HG03135 (cell line): ENCODE results near the gene ATP11C.
A peak's percentile ranks its signal among the peaks of the same experiment; 100 is the strongest.
"Not testable (repeated sequence)": the region's sequence is repeated elsewhere in the genome, so short reads cannot be mapped to it uniquely, and the experiment has no call there.

Source experiments
- ATAC-seq: cut with Tn5 transposase; IDR thresholded peaks from one replicate; pipeline ENCODE4 v1.9.1; 2021; ENCODE audit warnings: mild to moderate bottlenecking, moderate library complexity; ENCODE audit not compliant: unreplicated experiment

The ATP11C gene

DNA sequence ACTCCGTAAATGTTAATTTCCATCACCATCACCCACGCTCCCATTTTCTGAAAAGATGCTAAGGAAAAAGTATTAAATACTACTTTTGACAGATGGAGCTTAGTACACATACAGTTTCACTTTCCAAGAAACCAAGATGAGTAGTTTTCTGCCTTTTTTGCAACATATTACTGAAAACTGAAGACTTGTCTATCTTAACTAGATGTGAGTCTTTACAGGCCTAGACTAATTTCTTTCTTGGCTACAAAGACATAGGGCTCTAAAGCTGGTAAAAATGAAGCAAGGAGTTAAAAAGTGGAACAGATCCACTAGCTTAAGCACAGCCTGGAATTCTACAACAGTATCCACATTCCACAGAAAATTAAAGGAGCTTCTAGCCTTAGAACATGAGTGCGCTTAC is 68.2 kb downstream of the ATP11C start:
- ATAC-seq, result no peak

DNA sequence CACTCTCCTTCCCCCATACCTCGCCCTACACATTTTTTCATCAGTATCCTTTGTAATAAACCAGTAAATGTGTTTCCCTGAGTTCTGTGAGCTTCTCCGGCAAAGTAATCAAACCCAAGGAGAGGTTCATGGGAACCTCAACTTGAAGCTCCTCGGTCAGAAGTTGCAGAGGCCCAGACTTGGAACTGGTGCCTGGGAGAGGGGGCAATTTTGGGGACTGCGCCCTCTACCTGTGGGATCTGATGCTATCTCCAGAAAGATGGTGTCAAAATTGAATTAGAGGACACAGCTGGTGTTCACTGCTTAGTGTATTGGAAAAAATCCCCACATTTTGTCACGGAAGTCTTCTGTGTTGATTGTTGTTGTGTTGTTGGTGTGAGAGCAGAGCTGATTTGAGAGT is 70.6 kb downstream of the ATP11C start:
- no peak for ATAC-seq

DNA sequence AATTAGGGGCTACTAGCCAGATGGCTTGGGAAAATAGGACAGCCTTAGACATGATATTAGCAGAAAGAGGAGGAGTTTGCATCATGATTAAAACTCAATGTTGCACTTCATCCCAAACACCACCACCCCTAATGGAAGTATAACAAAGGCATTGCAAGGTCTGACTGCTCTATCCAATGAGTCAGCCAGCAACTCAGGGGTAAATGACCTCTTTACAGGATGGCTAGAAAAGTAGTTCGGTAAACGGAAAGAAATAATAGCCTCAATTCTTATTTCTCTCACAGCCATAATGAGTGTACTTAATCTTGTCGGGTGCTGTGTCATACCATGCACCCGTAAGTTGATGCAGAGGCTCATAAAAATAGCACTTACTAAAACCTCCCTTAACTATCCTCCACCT is 76.0 kb downstream of the ATP11C start:
- not testable (repeated sequence) for ATAC-seq

DNA sequence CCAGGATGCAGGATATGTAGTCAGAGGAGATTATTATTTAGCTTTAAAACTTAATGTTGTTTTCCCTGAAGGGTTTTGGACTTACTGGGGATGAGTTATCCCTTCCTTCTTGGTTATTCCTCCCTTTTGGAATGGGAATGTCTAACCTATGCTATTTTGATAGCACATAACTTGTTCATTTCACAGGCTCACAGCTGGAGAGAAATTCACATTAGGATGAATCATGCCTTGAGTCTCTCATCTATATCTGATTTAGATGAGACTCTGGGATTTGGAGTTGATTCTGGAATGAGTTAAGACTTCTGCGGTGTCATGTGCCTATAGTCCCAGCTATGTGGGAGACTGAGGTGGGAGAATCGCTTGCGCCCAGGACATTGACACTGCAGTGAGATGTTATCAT is 81.1 kb downstream of the ATP11C start:
- ATAC-seq, result no peak

DNA sequence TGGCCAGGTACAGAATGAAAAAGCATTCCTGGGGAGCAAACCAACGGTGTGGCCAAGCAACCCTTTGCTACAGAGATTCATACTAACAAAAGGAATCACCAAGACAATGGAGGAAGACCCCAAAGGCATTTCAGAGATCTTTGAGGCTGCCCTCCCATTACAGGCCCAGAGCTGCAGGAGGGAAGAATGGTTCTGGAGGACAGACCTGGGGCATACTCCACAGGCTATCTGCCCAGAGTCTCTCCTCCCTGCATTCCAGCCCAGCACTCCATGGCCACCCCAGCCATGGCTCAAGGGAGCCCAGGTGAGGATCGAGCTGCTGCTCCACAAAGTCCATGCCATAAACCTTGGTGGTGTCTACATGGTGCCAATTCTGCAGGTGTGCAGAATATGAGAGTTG is 81.9 kb downstream of the ATP11C start:
- no peak for ATAC-seq

DNA sequence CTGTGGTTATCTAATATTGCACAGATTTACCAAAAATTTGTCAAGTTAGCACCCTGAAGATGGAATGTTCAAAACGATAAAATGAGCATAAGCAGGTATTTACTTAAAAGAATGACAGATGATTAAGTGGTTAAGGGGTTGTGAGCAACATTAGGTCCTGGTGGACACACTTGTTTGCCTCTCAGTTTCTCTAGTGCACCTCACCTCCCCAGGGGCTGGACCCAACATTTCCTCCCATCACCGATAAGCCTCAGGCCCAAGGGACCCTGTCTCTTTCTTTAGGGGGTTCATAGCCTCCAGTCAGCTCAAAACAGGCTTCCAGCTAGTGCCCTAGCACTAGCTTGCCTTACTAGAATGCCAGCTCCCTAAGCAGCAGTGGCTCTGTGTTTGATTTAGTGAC is 88.0 kb downstream of the ATP11C start:
- ATAC-seq, result no peak

DNA sequence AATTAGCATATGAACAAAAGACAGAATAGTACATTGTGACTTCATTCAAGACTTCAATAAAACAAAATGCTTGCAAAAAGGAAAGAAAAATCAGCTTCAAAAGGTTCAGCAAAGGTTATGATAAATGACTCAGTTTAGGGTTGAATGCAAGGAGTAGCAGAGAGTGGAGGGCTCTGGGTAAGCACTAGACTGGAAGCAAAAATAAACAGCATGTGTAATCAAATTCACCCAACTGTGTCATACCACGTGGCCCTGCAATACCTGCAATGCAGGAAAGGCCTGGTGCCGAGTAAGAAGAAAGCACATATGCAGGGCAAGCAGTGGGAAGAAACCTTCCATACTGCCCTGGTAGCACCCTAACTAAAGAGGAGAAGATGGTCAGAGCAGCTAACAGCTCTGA is 88.7 kb downstream of the ATP11C start:
- no peak for ATAC-seq

DNA sequence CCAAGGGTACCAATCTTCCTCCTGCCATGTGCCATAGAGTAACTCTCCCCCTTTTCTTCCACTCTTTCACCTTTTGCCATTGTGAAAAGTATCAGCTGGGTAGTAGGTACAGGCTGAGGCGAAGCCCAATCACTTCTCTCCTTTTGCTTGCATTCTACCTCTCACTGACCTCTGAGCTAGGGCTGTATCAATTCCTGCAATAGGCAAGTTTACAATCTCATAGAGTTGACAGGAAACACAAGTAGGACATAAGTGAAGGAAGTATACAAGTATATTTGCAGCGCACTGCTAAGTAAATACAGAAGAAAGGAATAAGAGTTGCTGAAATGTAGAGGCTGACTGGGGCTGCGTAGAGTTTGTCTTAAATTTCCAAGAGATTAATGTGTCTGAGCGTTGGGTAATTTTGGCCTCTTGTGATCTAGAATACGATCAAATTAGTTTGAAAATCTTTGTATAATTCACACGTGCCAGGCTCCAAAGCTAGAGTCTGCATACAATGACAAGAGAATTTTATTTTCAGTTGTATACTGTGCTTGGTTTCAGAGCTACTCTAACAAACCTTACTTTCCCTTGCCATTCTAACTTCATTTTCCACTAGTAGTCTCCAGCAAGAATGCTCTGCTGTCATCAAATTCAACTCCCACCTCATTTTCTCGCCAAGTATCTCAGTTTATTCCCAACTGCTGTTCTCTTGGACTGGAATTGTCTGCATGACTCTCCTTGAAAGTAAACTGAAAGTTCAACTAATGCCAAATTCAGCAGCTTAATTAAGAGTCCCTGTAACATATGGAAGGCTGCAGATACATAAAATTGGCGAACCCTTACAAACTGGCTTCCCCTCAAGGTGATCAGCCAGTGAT is 90.3 kb downstream of the ATP11C start:
- ATAC-seq, result no peak

DNA sequence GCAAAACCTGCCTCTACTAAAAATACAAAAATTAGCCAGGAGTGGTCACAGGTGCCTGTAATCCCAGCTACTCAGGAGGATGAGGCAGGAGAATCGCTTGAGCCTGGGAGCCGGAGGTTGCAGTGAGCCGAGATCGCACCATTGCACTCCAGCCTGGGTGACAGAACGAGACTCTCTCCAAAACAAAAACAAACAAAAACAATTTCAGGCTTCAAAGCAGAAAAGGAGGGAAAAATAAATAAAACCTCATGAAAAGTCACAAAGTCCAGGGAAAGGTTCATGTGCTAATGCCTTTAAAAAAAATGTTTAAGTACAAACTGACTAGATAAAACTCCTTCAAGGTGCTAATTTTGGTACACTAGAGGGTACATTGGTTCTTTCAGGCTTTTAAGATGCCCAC is 96.5 kb downstream of the ATP11C start:
- ATAC-seq, result not testable (repeated sequence)

DNA sequence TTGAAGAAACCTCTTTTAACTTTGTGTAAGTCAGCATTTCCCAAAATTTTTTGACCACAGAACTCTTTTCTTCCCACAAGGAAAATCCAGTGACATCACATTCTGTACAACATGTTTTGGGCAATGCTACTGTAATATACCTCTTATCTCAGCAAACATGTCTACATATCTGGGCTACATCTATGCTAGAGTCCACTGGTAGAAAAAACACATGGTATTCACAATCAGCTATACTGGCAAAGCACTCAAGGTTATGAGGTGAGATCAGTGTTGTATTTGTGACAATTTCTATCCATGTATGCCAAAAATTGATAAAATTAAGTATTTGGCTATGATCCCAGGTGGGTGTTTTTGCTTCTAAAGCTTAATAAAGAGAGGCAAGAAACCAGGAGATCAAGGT is 98.0 kb downstream of the ATP11C start:
- no peak for ATAC-seq

DNA sequence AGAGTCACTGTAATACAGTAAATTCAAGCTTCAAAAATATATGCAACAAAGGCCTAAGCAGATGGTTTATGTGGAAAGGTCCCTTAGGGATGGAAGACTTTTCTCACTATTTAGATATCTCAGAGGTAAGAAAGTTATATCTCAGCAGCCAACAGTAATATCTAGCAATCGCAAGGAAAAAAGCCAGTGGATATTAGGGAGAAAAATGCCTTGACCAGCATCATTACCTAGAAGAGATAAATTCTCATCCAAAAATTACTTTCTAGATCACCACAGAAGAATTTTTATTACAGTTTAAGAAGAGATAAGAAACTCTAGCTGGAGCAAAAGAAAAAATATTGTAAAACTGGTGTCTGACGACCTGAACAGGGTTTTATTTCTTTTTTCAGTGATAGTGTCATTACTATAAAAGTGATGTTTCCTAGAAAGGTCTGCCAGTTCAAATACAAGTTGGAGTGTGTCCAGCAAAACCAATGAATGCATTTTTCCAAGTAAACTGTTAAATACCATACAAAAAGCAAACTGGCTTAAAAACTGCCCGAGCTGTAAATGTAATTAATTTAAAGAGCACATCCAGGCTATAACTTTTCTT is 100.0 kb downstream of the ATP11C start:
- ATAC-seq, result no peak

DNA sequence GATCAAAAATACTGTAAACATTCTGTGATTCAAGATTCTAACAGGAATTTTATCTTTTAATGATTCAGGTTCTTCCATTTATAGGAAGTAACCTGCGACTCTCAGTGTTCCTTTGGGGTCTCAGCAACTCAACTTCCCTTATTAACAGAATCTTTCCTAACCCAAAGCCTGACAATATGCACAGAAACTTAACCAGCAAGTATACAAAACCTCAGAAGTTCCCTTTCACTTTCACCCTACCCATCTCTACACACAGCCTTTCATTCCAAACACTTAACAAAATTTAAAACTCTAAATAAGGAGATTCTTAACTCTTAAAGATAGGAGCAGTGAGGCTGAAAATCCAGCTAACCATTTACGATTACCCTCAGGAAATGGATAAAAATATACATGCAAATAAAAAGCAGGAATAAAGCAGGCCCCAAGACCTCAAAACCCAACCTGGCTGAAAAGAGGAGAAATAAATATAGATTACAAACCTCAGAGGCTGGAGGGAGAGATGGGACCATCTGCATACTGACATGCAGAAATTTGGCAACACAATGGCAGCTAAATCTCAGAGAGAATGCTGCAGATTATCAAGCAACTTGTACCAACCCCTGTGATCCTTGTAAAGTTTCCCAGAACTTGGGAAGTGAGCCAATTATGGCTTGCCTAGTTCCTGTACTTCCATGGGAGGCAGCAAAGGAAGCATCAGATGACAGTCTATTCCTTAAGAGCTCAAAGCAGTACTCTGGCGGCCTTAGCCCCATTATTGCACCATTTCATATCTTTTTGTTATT is 101.0 kb downstream of the ATP11C start:
- peak; percentile 82 for ATAC-seq

DNA sequence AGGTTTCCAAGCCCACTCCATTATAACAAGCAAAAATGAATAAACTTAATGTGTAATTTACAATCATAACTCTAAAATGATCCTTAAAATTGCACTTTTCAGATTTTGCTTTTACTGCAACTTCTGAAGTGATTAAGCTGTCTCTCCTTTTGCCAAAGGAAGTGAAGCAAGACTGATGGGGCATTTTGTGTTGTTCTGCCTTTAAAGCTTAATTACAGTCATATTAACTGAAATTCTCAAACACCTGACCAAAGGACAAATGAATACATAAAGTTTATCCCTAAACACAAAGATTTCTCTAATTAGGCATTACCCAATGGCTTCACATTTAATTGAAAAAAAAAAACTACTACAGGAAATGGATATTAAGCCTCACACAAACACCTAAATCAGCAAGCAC is 101.8 kb downstream of the ATP11C start:
- ATAC-seq, result no peak

DNA sequence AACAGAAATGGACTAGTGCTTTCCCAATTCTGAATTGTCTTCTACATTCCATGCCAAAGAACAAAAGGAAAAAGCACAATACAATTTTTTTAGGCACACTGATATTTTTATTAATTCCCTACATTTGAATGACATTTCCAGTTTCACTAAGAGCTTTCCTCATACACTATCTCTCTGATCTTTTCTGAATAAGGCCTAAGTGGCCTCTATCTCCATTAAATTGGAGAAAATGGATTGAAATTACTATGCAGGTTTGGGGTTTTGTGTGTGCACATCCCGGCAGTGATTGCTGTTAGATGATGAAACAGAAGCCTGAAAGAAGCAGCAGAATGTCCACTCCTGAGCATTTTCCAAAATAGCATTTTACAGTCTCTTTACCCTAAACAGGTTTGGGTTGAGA is 104.0 kb downstream of the ATP11C start:
- ATAC-seq, result no peak

DNA sequence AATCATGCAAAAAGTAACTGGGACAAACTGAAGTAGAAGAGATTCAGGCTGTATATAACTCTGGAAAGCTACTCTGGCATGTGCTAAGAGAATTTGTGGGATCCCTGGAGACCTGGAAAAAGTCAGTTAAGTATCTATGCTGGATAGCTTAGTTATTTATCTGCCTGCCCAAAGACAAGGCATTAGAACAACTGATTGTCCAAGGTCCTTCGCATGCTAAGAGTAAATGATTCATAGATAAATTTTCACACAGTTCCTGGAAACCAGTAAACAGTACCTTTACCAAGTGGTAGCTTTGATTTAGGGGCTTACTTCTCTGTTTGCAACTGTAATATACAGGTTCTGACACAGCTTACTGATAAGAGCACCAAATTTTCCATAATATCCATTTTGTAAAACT is 104.8 kb downstream of the ATP11C start:
- peak; percentile 47 for ATAC-seq

DNA sequence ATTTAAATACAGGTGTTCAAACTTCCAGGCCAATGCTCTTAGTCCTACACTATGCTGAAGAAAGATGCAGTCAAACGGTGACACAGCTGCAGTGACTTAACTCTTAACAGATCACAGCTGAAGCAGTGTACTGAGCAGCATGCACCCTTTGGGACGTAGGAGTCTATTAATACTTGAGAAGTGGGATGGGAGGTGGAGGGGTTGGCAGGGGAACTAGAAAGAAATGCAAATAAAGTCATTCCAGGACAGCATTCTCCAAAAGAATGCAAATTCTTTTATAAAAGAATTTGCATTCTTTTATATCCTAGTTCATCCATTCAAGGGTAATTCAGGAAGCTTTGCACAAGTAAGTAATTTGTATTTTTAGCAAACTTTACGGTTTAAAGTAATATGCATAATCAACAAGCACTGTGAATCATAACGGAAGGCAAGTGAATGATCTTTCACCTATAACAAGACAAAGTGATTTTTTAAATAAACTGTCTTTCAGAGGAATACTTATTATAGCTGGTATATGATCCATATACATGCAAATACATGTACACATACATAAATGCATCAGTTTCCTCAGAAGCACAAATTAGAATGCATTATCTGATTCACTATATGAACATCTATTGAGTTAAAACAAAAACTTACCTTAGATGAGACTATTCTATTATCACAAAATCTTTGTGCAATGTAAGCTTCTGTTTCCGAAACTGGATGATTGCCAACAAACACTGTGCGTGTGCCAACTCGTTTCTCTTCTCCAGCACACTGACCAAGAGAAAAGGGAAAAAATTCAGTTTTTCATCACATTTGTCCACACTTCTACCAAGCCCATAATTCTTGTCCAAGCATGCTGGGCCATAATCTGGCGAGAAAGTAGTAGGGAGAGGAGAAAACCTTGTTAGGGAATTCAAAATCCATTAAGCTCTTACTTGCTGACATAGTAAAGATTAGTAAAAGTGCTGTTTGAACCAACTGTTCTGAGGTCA is 106.5 kb downstream of the ATP11C start:
- ATAC-seq, result no peak

DNA sequence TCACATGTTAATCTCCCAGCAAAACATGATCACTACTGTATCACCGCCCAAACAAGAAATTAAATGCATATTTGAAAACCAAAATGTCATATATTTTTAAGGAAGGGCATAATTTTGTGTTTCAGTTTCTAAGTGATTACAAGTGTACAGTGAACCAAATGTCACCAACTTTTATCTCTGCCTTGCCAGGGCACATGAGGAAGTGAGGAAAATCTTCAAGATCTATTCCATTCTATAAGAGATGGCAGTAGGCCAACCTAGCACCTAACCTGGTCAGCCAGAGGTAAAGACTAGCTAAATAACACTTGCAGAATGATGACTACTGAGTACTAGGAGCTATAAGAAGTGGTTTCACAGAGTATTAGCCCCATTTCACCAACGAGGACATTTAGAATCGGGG is 107.2 kb downstream of the ATP11C start:
- no peak for ATAC-seq

DNA sequence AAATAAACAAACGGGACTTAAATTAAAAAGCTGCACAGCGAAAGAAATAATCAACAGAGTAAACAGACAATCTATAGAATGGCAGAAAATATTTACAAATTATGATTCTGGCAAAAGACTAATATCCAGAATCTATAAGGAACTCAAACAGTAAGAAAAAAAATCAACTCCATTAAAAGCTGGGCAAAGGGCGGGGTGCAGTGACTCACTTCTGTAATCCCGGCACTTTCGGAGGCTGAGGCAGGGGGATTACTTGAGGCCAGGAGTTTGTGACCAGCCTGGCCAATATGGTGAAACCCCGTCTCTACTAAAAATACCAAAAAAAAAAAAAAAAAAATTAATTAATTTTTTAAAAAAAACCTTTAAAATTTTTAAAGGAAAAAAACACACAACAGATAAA is 109.0 kb downstream of the ATP11C start:
- ATAC-seq, result no peak

DNA sequence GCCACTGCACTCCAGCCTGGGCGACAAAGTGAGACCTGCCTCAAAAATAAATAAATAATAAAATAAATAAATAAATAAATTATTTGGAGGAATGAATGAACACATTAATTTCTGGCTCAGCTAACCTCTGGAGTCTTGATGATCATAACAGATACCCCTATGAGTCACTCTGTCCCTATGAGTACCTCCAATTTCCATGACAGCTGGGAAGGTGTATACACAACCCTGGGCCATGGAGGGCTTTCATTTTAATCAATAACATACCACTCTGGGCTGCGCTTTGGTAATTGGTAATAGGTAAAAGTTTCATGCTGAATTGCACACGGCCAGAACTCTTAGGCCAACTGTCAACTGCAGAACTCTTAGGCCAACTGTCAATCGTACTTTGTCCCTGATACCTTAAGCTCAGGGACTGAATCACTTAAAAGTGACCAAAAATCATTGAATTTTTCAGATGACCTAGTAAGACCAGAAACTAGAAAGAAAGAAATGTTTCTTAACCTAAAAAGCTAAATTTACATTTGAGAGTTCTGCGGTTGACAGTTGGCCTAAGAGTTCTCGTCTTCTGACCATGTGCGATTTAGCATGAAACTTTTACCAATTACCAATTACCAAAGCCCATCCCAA is 112.4 kb downstream of the ATP11C start:
- no peak for ATAC-seq

DNA sequence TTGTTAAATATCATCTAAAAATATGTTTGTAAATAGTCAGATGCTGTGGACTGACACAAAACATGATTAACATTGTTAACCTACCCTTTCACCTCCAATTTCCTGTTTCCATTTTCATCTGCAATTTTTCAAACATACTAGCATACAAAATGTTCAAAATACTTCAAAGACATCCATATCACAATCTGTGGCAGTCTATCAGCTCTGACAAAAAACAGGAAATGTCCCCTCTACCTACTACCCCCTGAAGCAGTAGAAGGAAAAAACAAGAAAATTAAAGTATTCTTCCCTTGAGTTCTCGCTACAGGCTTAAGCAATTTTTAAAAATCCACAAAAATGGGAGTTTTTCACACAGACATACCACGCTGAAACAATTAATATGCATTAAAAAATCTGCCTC is 116.6 kb downstream of the ATP11C start:
- ATAC-seq, result no peak
